Progenitor cell of endocrine pancreas (in vitro differentiated cells): ENCODE measurements around the gene NFIB. TPM values are rescaled to one million over a fixed set of nuclear protein-coding genes. Genes with fewer than 3 reads are reported as not detected.

ENCODE experiments used
- DNase-seq: peaks from one replicate; pipeline ENCODE4 v3.0.0; 2021; ENCODE audit warnings: low spot score; ENCODE audit not compliant: unreplicated experiment
- H3K27ac Mint-ChIP-seq: 2 replicates; pipeline ENCODE4 v1.8.0; 2021; ENCODE audit warnings: mild to moderate bottlenecking, moderate library complexity, mixed read lengths
- H3K27me3 Mint-ChIP-seq: 2 replicates; pipeline ENCODE4 v1.8.0; 2021; ENCODE audit warnings: mixed read lengths
- H3K36me3 Mint-ChIP-seq: 2 replicates; pipeline ENCODE4 v1.8.0; 2022; ENCODE audit warnings: mixed read lengths; ENCODE audit not compliant: insufficient read depth
- H3K4me1 Mint-ChIP-seq: 2 replicates; pipeline ENCODE4 v1.8.0; 2021; ENCODE audit warnings: low read depth, mixed read lengths
- H3K4me3 Mint-ChIP-seq: 2 replicates; pipeline ENCODE4 v1.8.0; 2021; ENCODE audit warnings: low read depth, mild to moderate bottlenecking, moderate library complexity, mixed read lengths
- H3K9me3 Mint-ChIP-seq: 2 replicates; pipeline ENCODE4 v1.8.0; 2021; ENCODE audit warnings: low read depth, mixed read lengths
- total RNA-seq: library from RNA; stranded (reverse); gene quantifications from 2 replicates; pipeline ENCODE4 v1.2.1, GENCODE V29; 2021
- TF ChIP-seq, protein P1 (sequence below): fragments of 200-600 bp; sonication (generic); IDR thresholded peaks from one replicate; pipeline ENCODE4 v1.5.0; 2021; ENCODE audit warnings: antibody characterized with exemption, mild to moderate bottlenecking; ENCODE audit not compliant: unreplicated experiment

The NFIB gene
- total RNA-seq, 1 donor from 2014 or later = 15.5 TPM

DNA sequence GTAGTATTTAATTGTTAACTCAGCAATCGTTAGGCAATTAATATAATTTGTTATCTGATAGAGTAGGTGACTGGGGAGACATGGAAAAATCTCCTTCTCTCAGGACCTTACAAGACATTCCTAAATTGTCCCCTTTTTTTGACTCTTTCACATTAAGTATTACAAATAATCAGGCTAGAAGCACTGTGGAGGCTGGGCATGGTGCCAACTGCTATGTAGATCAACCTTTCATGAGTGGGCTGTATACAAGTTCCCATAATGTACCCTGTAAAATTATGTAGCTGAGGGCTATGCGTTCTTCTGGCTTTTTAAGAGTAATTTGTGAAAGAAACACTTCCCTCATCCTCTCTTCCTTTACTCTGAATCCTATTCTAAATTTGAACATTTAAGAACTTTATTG, 140.2 kb downstream of the NFIB start:
- Mint-ChIP-seq H3K9me3 (peaks cover 8% of the 10 kb centered on the region), H3K27me3 (no peaks in the 10 kb centered on the region), H3K27ac (no peak overlapping the region), H3K36me3 (peaks cover 4% of the 10 kb centered on the region), H3K4me1 (peaks cover 2% of the 10 kb centered on the region), H3K4me3 (no peak overlapping the region)
- TF ChIP-seq, protein P1, sequence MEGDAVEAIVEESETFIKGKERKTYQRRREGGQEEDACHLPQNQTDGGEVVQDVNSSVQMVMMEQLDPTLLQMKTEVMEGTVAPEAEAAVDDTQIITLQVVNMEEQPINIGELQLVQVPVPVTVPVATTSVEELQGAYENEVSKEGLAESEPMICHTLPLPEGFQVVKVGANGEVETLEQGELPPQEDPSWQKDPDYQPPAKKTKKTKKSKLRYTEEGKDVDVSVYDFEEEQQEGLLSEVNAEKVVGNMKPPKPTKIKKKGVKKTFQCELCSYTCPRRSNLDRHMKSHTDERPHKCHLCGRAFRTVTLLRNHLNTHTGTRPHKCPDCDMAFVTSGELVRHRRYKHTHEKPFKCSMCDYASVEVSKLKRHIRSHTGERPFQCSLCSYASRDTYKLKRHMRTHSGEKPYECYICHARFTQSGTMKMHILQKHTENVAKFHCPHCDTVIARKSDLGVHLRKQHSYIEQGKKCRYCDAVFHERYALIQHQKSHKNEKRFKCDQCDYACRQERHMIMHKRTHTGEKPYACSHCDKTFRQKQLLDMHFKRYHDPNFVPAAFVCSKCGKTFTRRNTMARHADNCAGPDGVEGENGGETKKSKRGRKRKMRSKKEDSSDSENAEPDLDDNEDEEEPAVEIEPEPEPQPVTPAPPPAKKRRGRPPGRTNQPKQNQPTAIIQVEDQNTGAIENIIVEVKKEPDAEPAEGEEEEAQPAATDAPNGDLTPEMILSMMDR = no peak
- no peak for DNase-seq

DNA sequence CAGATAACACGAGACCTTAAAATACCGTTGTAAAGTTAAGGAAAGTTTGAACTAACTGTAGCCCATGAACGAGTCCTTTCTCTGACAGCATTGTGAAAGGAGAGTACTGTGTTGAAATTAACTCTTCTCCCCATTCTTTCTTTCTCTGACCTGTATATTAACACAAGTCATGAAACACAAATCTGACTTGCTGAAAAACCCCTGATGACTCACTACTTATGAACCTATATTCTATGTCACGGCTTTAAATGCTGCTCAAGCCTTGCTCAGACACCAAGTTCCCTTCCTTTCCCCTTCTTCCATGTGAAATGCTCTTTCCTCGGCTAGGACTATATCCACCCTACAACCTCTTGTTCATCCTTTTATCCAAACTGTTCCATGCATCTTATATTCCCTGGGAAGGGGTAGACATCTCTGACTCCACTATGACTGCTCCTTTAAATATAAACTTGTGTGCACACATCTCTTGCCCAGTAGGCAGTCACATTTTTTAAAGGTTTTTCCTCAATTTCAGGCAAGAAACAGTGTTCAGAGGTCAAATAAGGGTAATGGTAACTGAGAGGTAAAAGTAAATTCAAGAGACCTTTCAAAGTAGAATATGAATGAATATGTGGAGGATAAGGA, 142.9 kb downstream of the NFIB start:
- no peak overlapping the region for H3K27ac Mint-ChIP-seq
- H3K4me3 Mint-ChIP-seq = no peak overlapping the region
- DNase-seq = no peak
- no peaks in the 10 kb centered on the region for H3K27me3 Mint-ChIP-seq
- H3K4me1 Mint-ChIP-seq = no peaks in the 10 kb centered on the region
- peaks cover 4% of the 10 kb centered on the region for H3K36me3 Mint-ChIP-seq
- peaks cover 8% of the 10 kb centered on the region for H3K9me3 Mint-ChIP-seq
- TF ChIP-seq, protein P1 = no peak

DNA sequence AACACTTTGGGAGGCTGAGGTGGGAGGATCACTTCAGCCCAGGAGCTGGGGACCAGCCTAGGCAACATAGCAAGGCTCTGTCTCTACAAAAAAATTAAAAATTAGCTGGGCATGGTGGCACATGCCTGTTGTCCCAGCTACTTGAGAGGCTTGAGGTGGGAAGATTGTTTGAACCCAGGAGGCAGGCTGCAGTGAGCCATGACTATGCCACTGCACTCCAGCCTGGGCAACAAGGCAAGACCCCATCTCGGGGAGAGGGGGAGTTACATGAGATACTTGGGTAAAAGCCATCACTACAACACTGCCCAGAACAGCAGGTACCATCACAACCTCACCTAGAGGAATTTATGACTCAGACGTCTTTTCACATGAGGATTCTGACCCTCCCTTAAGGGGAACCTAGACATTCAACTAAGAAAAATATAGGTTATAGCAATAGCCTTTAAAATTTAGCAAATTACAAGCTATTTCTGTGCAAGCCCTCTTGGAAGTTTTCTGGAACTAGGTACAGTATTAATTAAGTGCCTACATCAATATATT, 143.5 kb downstream of the NFIB start:
- no peaks in the 10 kb centered on the region for H3K27me3 Mint-ChIP-seq
- H3K36me3 Mint-ChIP-seq = peaks cover under 1% of the 10 kb centered on the region
- H3K9me3 Mint-ChIP-seq = peaks cover 4% of the 10 kb centered on the region
- TF ChIP-seq, protein P1 = no peak
- H3K4me1 Mint-ChIP-seq = no peaks in the 10 kb centered on the region
- no peak overlapping the region for H3K4me3 Mint-ChIP-seq
- DNase-seq = no peak
- H3K27ac Mint-ChIP-seq = no peak overlapping the region

DNA sequence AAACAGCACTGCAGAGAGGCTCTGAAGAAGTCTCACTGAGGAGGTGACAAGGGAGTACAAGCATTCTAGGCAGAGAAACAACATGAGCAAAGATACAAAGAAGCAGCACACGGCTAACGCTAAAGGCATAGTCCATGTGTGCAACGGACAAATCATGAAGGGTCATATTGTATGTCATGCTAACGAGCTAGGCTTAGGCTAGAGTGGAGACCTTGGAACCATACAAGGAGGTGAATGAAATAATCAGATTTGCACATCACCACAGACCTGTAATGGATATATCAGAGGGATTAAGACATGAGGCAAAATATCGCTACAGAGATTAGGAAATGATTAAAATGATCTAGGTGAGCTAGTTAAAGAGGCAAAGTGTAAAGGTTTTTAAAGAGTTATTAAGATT, 145.6 kb downstream of the NFIB start:
- H3K4me1 Mint-ChIP-seq = no peaks in the 10 kb centered on the region
- no peaks in the 10 kb centered on the region for H3K27me3 Mint-ChIP-seq
- TF ChIP-seq, protein P1 = no peak
- H3K36me3 Mint-ChIP-seq = no peaks in the 10 kb centered on the region
- no peak for DNase-seq
- H3K4me3 Mint-ChIP-seq = no peak overlapping the region
- H3K9me3 Mint-ChIP-seq = peaks cover 3% of the 10 kb centered on the region
- no peak overlapping the region for H3K27ac Mint-ChIP-seq

DNA sequence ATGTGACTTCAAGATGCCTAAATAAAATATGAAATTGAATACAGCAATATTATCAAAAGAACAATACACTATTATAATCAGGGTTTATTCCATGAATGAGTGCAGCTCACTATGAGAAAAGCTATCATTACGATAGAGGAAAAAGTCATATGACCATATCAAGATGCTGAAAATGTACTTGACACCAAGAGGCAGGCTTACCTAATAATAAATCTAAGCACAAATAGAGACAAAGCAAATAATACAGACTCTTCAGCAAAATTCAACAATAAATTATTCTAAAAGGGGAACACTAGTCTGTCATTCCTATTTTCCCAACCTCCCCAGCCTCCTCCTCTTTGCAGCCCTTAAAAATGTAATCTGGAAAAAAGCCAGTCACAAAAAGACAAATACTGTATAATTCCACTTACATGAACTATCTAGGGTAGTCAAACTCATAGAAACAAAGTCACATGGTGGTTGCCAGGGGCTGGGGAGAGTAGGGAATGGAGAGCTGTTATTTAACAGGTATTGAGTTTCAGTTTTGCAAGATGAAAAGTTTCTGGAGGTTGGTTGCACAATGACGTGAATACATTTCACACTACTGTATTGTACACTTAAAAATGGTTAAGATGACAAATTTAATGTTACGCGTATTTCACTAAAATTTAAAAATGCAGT, 148.4 kb downstream of the NFIB start:
- no peaks in the 10 kb centered on the region for H3K4me1 Mint-ChIP-seq

More for the DNA sequence above, 148.4 kb downstream of the NFIB start:
- Mint-ChIP-seq H3K27me3 (no peaks in the 10 kb centered on the region), H3K36me3 (no peaks in the 10 kb centered on the region), H3K27ac (no peak overlapping the region), H3K4me3 (no peak overlapping the region), H3K9me3 (no peaks in the 10 kb centered on the region)
- TF ChIP-seq, protein P1 = no peak
- DNase-seq = no peak
